ENCODE measurements around the gene FIBP.

DNA sequence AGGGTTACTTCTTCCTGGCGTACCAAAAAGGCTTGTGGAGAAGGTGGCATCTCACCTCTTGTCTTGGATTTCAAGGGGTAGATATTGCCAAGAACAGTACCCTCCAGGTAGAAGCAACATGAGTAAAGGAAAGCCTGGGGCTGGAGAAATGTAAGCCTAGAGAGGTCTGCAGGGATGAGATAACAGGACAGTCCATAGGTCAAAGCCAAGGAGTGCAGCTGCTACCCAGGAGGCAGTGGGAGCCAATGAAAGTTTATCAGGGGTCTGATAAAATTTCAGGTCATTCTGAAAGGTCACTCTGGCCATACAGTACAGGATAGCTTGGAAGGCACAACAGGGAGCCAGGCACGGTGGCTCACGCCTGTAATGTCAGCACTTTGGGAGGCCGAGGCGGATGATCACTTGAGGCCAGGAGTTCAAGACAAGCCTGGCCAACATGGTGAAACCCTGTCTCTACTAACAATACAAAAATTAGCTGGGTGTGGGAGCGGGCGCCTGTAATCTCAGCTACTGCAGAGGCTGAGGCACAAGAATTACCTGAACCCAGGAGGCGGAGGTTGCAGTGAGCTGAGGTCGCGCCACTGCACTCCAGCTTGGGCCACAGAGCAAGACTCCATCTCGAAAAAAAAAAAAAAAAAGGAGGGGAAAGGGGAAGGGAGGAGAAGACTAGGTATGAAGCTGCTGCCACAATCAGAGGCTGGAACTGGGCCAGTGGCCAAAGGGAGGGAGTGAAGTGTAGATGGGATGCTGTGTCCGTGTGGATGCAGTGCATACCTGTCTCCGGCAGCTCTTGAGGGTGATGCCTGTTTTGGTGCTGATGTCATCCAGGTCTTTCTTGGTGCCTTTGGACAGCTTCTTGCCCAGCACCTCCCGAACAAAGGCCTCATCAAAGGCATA lies 1.2 kb downstream of the FIBP start:
- TF ChIP-seq NRF1 (IDR thresholded peaks at IDR 0.05; ENCODE audit: low read depth, low read length): no peak
- TF ChIP-seq, protein P1, sequence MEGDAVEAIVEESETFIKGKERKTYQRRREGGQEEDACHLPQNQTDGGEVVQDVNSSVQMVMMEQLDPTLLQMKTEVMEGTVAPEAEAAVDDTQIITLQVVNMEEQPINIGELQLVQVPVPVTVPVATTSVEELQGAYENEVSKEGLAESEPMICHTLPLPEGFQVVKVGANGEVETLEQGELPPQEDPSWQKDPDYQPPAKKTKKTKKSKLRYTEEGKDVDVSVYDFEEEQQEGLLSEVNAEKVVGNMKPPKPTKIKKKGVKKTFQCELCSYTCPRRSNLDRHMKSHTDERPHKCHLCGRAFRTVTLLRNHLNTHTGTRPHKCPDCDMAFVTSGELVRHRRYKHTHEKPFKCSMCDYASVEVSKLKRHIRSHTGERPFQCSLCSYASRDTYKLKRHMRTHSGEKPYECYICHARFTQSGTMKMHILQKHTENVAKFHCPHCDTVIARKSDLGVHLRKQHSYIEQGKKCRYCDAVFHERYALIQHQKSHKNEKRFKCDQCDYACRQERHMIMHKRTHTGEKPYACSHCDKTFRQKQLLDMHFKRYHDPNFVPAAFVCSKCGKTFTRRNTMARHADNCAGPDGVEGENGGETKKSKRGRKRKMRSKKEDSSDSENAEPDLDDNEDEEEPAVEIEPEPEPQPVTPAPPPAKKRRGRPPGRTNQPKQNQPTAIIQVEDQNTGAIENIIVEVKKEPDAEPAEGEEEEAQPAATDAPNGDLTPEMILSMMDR (IDR thresholded peaks at IDR 0.05; ENCODE audit: control extremely low read depth in 1 of 3, insufficient read depth in 1 of 3, low read depth in 1 of 3, low read length in 3 of 3): no peak
- TF ChIP-seq CHD2 (IDR thresholded peaks at IDR 0.05; ENCODE audit: low read length): no peak
- no peak for TF ChIP-seq EZH2 (IDR thresholded peaks at IDR 0.05; ENCODE audit: low read depth, low read length, severe bottlenecking)
- TF ChIP-seq FOSL1 (IDR thresholded peaks at IDR 0.05; ENCODE audit: insufficient read depth, low read depth, low read length): no peak
